Activated T-helper 1 cell treated with anti-CD3 and anti-CD28 coated beads, Interleukin-12 subunit alpha, Interleukin-12 subunit beta, Interleukin-2, Interleukin-4 antibody, amounts not matched to agents 30 ng/mL and 10 ng/mL and 1 ng/mL, durations not matched to agents 14 hours and 24 hours and 36 hours (primary cell): ENCODE results near the gene KRTAP5-7. TPM values are rescaled to one million over a fixed set of nuclear protein-coding genes. Genes with fewer than 3 reads are reported as not detected.
"Not testable (repeated sequence)": the region's sequence is repeated elsewhere in the genome, so short reads cannot be mapped to it uniquely, and the experiment has no call there.

ENCODE experiments used
- DNase-seq: peaks from one replicate; pipeline ENCODE4 v3.0.0; 2021; ENCODE audit warnings: low spot score
- H3K27ac Mint-ChIP-seq: one replicate; pipeline ENCODE4 v1.8.0; 2021; ENCODE audit warnings: mild to moderate bottlenecking, mixed read lengths
- H3K27me3 Mint-ChIP-seq: one replicate; pipeline ENCODE4 v1.8.0; 2022; ENCODE audit warnings: mild to moderate bottlenecking, moderate library complexity, mixed read lengths; ENCODE audit not compliant: insufficient read depth
- H3K36me3 Mint-ChIP-seq: one replicate; pipeline ENCODE4 v1.8.0; 2021; ENCODE audit warnings: low read depth, mixed read lengths
- H3K4me1 Mint-ChIP-seq: one replicate; pipeline ENCODE4 v1.8.0; 2021; ENCODE audit warnings: low read depth, mixed read lengths
- H3K4me3 Mint-ChIP-seq: one replicate; pipeline ENCODE4 v1.8.0; 2021; ENCODE audit warnings: mild to moderate bottlenecking, moderate library complexity, mixed read lengths
- H3K9me3 Mint-ChIP-seq: one replicate; pipeline ENCODE4 v1.8.0; 2021; ENCODE audit warnings: mixed read lengths
- intact Hi-C: fragments of 100-400 bp; cut with micrococcal nuclease; formaldehyde crosslinking; loops from one replicate; pipeline ENCODE4 v1.15.1; 2024
- total RNA-seq: library from RNA; stranded (reverse); gene quantifications from 2 replicates; pipeline ENCODE4 v1.2.3, GENCODE V29; 2022

The KRTAP5-7 gene, protein sequence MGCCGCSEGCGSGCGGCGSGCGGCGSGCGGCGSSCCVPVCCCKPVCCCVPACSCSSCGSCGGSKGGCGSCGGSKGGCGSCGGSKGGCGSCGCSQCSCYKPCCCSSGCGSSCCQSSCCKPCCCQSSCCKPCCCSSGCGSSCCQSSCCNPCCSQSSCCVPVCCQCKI
- 0.23 TPM in 1 of 2 replicates, not detected in the other for total RNA-seq

DNA sequence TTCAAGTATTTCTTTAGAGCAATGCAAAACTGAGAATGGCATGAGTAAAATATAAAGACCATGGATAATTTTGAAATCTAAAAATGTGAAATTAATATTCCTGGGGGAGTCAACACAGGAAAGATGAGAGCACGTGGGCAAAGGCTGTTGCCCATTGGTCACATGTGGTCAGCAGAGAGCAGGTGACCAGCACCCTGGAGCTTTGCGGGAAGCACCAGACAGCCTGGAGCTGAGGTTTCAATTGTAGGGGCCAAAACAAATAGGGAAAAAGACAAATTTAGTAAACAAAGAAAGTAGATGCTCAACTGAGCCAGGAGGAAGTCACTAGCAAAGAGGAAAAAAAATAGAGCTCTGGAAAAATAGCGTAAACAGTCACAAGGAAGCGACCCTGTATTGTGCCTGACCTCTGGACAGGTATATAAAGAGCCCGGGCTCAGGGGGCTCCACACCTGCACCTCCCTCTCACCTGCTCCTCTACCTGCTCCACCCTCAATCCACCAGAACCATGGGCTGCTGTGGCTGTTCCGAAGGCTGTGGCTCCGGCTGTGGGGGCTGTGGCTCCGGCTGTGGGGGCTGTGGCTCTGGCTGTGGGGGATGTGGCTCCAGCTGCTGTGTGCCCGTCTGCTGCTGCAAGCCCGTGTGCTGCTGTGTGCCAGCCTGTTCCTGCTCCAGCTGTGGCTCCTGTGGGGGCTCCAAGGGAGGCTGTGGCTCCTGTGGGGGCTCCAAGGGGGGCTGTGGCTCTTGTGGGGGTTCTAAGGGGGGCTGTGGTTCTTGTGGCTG lies at the start of gene KRTAP5-7:
Gene KRTAP5-7 (plus strand): TSS at position 472 of the 780 bp plus-strand sequence. CDS start 34 bp downstream, at position 506.
- H3K27ac Mint-ChIP-seq, DNase-seq, H3K4me3 Mint-ChIP-seq, H3K4me1 Mint-ChIP-seq, H3K36me3 Mint-ChIP-seq, intact Hi-C loops, H3K9me3 Mint-ChIP-seq: not testable (repeated sequence)
- peaks cover 12% of the 10 kb centered on the region for H3K27me3 Mint-ChIP-seq

DNA sequence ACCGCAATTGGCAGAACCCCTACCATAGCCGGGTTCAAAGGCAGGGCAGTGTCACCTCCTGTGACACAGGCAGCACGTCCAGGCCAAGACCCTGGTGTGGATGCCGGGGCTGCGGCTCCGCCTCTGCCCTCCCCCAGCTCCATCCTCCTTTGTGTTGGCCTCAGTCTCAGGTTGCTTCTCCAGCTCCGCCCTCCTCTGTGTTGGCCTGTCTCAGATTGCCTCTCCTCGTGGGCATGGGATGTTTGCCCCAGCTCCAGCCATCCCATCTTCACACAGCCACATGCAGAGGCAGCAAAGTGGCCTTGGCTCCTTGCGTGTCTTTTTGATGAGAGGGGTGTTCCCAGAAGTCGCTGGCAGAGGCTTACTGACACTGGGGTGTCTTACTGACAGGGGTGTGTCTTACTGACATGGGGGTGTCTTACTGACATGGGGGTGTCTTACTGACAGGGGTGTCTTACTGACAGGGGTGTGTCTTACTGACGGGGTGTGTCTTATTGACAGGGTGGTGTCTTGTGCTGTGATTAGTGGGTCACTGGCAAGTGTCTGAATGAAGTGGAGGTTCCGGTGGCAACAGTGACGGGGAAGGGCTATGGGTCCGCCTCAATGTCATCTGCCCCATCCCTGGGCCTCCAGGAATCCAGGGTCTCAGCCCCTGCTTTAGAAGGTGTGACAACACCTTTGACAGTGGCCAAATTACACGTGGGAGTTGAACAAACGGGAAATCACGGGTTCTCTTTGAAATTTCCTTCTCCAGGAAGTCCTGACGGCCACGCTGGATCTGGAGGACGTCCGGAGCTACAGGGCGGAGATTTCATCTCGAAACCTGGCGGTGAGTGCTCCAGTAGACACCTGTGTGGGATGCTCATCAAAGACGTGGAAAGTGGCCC lies 49.2 kb upstream of the KRTAP5-7 start:
- DNase-seq = no peak
- Mint-ChIP-seq H3K9me3 (no peaks in the 10 kb centered on the region), H3K4me3 (no peak overlapping the region), H3K27ac (no peak overlapping the region), H3K27me3 (no peaks in the 10 kb centered on the region), H3K4me1 (no peaks in the 10 kb centered on the region), H3K36me3 (peaks cover 38% of the 10 kb centered on the region)
- intact Hi-C loops = no loop called here

DNA sequence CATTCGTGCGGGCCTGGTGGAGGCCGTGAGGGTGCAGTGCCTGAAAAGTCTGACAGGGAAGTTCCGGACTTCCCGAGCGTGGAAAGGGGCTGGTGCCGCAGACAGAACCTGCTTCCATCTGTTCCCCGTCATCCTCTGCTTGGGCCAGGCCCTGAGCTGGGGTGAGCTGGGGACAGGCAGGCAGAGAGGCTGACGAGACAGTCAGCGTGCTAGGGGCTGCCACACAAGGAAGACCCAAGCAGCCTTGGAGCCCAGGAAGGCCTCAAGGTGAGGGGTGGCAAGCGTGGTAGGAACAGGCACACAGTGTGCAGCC lies 48.6 kb upstream of the KRTAP5-7 start:
- Mint-ChIP-seq H3K27ac (no peak overlapping the region), H3K27me3 (no peaks in the 10 kb centered on the region), H3K4me1 (no peaks in the 10 kb centered on the region), H3K36me3 (peaks cover 43% of the 10 kb centered on the region), H3K4me3 (no peak overlapping the region), H3K9me3 (no peaks in the 10 kb centered on the region)
- intact Hi-C loops = no loop called here
- DNase-seq = no peak

DNA sequence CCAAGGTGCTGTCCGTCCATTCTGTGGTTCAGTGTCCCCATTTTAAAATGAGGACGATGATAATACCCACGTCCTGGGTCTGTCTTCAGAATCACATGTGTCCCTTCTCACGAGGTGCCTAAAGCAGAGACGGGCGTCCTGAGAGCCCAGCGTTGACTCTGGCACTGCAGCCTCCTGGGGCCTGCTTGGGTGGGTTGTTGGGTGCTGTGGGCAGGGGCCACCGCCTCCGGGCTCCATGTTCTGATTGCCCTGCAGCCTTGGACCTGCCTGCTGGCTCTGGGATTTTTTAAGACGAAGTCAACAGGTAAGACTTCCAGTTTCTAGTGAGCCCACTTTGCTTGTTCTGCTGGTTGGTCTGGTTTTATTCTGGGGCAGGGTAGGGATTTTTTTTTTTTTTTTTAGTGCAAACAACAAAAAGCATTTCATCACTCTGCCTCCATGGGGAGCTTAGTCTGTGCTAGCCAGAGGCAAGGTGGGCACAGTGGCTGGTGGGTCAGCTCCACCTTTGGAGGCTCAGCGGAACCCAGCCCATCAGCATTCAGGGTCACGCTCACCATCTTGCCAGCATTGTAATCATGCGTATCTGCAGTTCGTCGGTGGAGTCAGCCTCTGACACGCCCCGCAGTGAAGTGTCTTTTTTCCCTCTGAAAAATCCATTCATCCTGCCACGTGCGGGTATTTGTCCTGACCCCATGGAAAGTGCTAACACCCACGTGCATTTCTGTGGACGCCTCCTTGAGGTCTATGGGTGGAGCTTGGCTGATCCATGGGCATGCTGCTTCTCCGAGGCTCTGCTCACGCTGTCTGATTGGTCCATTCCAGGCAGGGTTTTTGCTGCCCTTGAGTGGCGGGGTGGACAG lies 45.7 kb upstream of the KRTAP5-7 start:
- no peak for DNase-seq
- no peaks in the 10 kb centered on the region for H3K9me3 Mint-ChIP-seq
- no peak overlapping the region for H3K27ac Mint-ChIP-seq
- peaks cover 55% of the 10 kb centered on the region for H3K36me3 Mint-ChIP-seq
- H3K4me3 Mint-ChIP-seq = no peak overlapping the region
- H3K4me1 Mint-ChIP-seq = no peaks in the 10 kb centered on the region
- no peaks in the 10 kb centered on the region for H3K27me3 Mint-ChIP-seq
- intact Hi-C loops = no loop called here

DNA sequence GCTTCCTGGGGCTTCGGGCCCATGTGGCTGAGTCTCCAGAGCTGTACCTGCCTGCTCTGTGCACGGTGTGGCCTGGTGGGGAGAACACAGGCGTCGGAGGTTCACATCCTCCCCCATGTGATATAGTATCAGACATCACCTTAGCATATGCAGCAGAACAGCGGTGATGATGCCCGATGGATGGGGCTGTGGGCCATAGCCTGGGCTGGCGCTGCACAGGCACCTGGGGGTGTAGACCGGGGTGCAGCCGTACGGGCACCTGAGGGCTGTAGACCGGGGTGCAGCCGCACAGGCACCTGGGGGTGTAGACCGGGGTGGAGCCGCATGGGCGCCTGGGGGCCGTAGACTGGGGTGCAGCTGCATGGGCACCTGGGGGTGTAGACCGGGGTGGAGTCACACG lies 44.9 kb upstream of the KRTAP5-7 start:
- Mint-ChIP-seq H3K27ac (no peak overlapping the region), H3K36me3 (peaks cover 60% of the 10 kb centered on the region)

DNA sequence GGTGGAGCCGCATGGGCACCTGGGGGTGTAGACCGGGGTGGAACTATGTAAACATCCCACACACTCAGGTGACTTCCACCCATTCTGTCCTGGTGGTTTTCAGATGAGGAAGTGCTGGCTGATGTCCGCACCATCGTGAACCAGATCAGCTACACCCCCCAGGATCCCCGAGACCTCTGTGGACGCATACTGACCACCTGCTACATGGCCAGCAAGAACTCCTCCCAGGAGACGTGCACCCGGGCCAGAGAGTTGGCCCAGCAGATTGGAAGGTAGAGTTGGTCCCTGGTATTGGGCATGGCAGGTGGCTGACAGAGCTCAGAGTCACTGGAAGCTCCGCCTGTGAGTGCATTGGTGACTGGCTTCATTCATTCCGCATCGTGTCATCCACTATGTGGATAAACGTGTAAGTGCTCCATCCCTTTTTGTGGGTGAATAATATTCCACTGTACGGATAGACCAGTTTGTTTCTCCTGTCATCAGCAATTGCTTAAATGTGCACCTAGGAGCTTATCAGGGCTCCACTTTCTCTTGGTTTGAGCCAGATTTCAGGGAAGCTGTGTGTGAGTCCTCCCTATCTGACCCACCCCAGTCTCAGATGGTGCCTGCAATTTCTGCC lies 44.2 kb upstream of the KRTAP5-7 start:
- H3K9me3 Mint-ChIP-seq = no peaks in the 10 kb centered on the region
- peaks cover 58% of the 10 kb centered on the region for H3K36me3 Mint-ChIP-seq
- H3K27ac Mint-ChIP-seq = no peak overlapping the region
- H3K4me1 Mint-ChIP-seq = peaks cover 7% of the 10 kb centered on the region
- no peak for DNase-seq
- no peak overlapping the region for H3K4me3 Mint-ChIP-seq
- no peaks in the 10 kb centered on the region for H3K27me3 Mint-ChIP-seq
- intact Hi-C loops = no loop called here

More for the DNA sequence above, 44.9 kb upstream of the KRTAP5-7 start:
- no peak for DNase-seq
- Mint-ChIP-seq H3K4me1 (peaks cover 3% of the 10 kb centered on the region), H3K9me3 (no peaks in the 10 kb centered on the region), H3K4me3 (no peak overlapping the region), H3K27me3 (no peaks in the 10 kb centered on the region)
- intact Hi-C loops = no loop called here

DNA sequence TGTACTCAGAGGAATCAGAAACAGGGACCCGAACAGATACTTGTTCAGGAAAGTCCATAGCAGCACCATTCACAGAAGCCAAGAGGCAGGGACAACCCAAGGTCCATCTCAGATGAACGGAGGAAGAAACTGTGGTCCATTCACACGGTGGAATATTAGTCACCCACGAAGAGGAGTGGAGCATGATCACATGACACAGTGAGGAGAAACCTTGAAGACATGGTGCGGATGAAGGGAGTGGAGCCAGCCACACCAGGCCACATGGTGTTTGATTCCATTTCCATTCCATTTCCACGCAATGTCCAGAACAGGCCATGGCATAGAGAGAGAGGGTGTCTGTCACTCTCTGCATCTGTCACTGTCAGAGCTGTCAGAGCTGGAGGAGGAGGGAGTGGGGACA lies 43.4 kb upstream of the KRTAP5-7 start:
- Mint-ChIP-seq H3K4me1 (peaks cover 15% of the 10 kb centered on the region), H3K27ac (no peak overlapping the region), H3K27me3 (no peaks in the 10 kb centered on the region), H3K9me3 (no peaks in the 10 kb centered on the region), H3K4me3 (no peak overlapping the region), H3K36me3 (peaks cover 59% of the 10 kb centered on the region)
- intact Hi-C loops = no loop called here
- no peak for DNase-seq

DNA sequence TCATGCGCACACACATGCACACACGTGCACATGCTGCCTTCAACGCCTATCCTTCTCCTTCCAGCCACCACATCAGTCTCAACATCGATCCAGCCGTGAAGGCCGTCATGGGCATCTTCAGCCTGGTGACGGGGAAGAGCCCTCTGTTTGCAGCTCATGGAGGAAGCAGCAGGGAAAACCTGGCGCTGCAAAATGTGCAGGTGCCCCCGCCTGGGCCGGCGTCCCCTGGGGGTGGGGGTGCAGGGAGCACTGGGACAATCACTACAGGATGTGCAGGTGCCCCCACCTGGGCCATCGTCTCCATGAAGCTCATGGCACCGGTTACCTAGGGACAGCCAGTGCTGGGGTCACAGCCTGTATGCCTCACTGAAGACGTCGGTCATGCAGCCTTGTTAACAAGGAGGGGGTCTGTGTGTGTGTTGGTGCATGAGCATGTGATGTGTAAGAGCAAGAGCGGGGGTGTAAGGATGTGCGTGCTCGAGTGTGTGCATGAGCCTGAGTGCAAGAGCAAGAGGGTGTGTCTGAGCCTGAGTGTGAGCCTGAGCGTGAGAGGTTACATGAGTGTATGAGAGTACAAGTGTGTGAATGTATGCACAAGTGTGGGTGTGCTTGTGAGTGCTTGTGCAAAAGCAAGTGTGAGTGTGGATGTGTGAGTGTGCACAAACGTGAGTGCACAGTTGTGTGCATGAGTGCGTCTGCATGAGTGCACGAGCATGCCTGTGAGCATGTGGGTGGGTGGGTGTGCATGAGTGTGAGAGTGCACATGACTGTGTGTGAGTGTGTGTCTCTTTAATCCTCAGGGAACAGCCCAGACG lies 42.6 kb upstream of the KRTAP5-7 start:
- H3K9me3 Mint-ChIP-seq = no peaks in the 10 kb centered on the region
- no peaks in the 10 kb centered on the region for H3K27me3 Mint-ChIP-seq
- no peak overlapping the region for H3K4me3 Mint-ChIP-seq
- peaks cover 61% of the 10 kb centered on the region for H3K36me3 Mint-ChIP-seq
- no peak for DNase-seq
- intact Hi-C loops = no loop called here
- no peak overlapping the region for H3K27ac Mint-ChIP-seq
- peaks cover 23% of the 10 kb centered on the region for H3K4me1 Mint-ChIP-seq

DNA sequence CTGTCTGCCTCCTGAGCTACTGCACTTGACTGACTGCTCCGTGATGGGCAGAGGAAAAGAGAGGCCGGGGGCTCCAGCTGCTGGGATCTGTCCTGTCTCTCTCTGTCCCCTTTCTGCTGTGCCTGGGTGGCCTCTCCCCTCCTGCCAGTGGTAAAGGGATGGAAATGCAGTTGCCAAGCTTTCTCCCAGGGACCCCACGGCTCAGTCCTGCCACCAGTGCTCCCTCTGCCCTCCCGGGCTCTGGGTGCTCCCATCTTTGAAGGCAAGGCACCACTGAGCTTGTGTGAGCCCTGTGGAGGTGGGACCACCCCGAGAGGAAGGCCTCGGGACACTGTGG lies 42.0 kb upstream of the KRTAP5-7 start:
- no peak overlapping the region for H3K27ac Mint-ChIP-seq
- H3K9me3 Mint-ChIP-seq = no peaks in the 10 kb centered on the region
- H3K4me3 Mint-ChIP-seq = no peak overlapping the region
- peaks cover 60% of the 10 kb centered on the region for H3K36me3 Mint-ChIP-seq
- peaks cover 28% of the 10 kb centered on the region for H3K4me1 Mint-ChIP-seq
- no peaks in the 10 kb centered on the region for H3K27me3 Mint-ChIP-seq
- no peak for DNase-seq
- intact Hi-C loops = no loop called here

DNA sequence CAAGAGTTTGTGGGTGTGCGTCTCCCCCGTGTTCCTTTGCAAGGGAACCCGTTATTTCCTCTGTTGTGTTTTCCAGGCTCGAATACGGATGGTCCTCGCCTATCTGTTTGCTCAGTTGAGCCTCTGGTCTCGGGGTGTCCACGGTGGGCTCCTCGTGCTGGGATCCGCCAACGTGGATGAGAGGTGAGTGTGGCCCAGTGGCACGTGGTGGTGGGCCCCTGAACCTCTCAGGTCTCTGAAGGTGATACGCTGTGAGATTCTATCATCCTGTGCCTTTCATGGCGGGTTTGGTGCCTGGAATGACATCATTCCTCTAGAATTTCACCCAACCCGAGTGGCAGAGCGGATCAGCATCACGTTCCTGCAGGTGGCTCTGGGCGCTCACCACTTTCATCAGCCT lies 41.6 kb upstream of the KRTAP5-7 start:
- Mint-ChIP-seq H3K27ac (no peak overlapping the region), H3K36me3 (peaks cover 60% of the 10 kb centered on the region), H3K4me1 (peaks cover 31% of the 10 kb centered on the region), H3K4me3 (no peak overlapping the region), H3K27me3 (no peaks in the 10 kb centered on the region), H3K9me3 (no peaks in the 10 kb centered on the region)
- DNase-seq = no peak
- intact Hi-C loops = no loop called here

DNA sequence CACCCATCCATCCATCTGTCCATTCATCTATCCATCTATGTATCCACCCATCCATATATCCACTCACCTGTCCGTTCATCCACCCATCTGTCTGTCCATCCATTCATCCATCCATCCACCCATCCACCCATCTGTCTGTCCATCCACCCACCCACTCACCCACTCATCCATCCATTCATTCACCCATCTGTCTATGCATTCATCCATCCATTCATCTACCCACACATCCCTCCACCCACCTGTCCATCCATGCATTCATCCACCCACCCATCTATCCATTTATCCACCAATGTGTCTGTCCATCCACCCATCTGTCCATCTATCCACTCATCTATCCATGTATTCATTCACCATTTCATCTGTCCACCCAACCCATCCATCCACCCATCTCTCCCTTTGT lies 40.7 kb upstream of the KRTAP5-7 start:
- Mint-ChIP-seq H3K27ac (peak overlapping the region; percentile 27), H3K27me3 (no peaks in the 10 kb centered on the region), H3K4me1 (peaks cover 31% of the 10 kb centered on the region), H3K9me3 (no peaks in the 10 kb centered on the region), H3K4me3 (no peak overlapping the region), H3K36me3 (peaks cover 66% of the 10 kb centered on the region)
- no peak for DNase-seq
- intact Hi-C loops = no loop called here
